ENCODE data around the gene ANLN. TPM values are rescaled to one million over a fixed set of nuclear protein-coding genes. Genes with fewer than 3 reads are reported as not detected.
"Not testable (repeated sequence)": the region's sequence is repeated elsewhere in the genome, so short reads cannot be mapped to it uniquely, and the experiment has no call there.

Gene ANLN
- total RNA-seq, 1 experiment from 2014 or later, result 27.5 TPM

GRCh38 chr7:36385646-36386045, 4.0 kb upstream of the ANLN start:
- H3K4me3 ChIP-seq (ENCODE audit: low read length); DNase-seq; H3K9me2 ChIP-seq (replicated peaks; ENCODE audit: insufficient read depth, low read length); H3K4me1 ChIP-seq (ENCODE audit: low read length); H2AFZ ChIP-seq (ENCODE audit: low read length); H3K79me2 ChIP-seq (ENCODE audit: low read length); H3K9me3 ChIP-seq (ENCODE audit: low read length); H3K4me2 ChIP-seq (ENCODE audit: low read depth, low read length, poor library complexity, severe bottlenecking); H3K27me3 ChIP-seq (ENCODE audit: low read length); H3K36me3 ChIP-seq (ENCODE audit: insufficient read depth, low read length); H3K27ac ChIP-seq (ENCODE audit: low read length); H4K20me1 ChIP-seq (ENCODE audit: insufficient read depth, low read depth, low read length); H3K9ac ChIP-seq (ENCODE audit: low read length): not testable (repeated sequence)

GRCh38 chr7:36387435-36388231, 2.0 kb upstream of the ANLN start:
- peaks cover 30% of the 10 kb centered on the region for H3K79me2 ChIP-seq (ENCODE audit: low read length)
- H3K9ac ChIP-seq (ENCODE audit: low read length), result no peak overlapping the region
- H3K9me3 ChIP-seq (ENCODE audit: low read length), result no peaks in the 10 kb centered on the region
- no peaks in the 10 kb centered on the region for H3K9me2 ChIP-seq (replicated peaks; ENCODE audit: insufficient read depth, low read length)
- no peak overlapping the region for H3K27ac ChIP-seq (ENCODE audit: low read length)
- no peaks in the 10 kb centered on the region for H3K27me3 ChIP-seq (ENCODE audit: low read length)
- no peak for DNase-seq
- H3K4me2 ChIP-seq (ENCODE audit: low read depth, low read length, poor library complexity, severe bottlenecking), result no peak overlapping the region
- H4K20me1 ChIP-seq (ENCODE audit: insufficient read depth, low read depth, low read length), result no peaks in the 10 kb centered on the region
- H2AFZ ChIP-seq (ENCODE audit: low read length), result no peak overlapping the region
- H3K36me3 ChIP-seq (ENCODE audit: insufficient read depth, low read length), result 0 out of 2 replicates have a peak, but pooled peaks cover 7% of the 10 kb centered on the region
- H3K4me3 ChIP-seq (ENCODE audit: low read length), result no peak overlapping the region
- peaks cover 17% of the 10 kb centered on the region for H3K4me1 ChIP-seq (ENCODE audit: low read length)

GRCh38 chr7:36388423-36388822, 1.2 kb upstream of the ANLN start:
- H3K9me2 ChIP-seq (replicated peaks; ENCODE audit: insufficient read depth, low read length), result no peaks in the 10 kb centered on the region
- peaks cover 3% of the 10 kb centered on the region; the same call in 1 of the 2 replicates for H3K9me3 ChIP-seq (ENCODE audit: low read length)
- H3K4me1 ChIP-seq (ENCODE audit: low read length), result peaks cover 17% of the 10 kb centered on the region
- H2AFZ ChIP-seq (ENCODE audit: low read length), result no peak overlapping the region; the same call in 1 of the 2 replicates
- no peak overlapping the region for H3K4me2 ChIP-seq (ENCODE audit: low read depth, low read length, poor library complexity, severe bottlenecking)
- peaks cover 9% of the 10 kb centered on the region for H3K36me3 ChIP-seq (ENCODE audit: insufficient read depth, low read length)
- no peak overlapping the region for H3K27ac ChIP-seq (ENCODE audit: low read length)
- no peak for DNase-seq
- H4K20me1 ChIP-seq (ENCODE audit: insufficient read depth, low read depth, low read length), result no peaks in the 10 kb centered on the region
- no peaks in the 10 kb centered on the region for H3K27me3 ChIP-seq (ENCODE audit: low read length)
- no peak overlapping the region for H3K4me3 ChIP-seq (ENCODE audit: low read length)
- H3K79me2 ChIP-seq (ENCODE audit: low read length), result peaks cover 37% of the 10 kb centered on the region
- no peak overlapping the region for H3K9ac ChIP-seq (ENCODE audit: low read length)

GRCh38 chr7:36390199-36391090, 783 bp downstream of the ANLN start:
- Histone ChIP-seq H4K20me1 (ENCODE audit: insufficient read depth, low read depth, low read length) (no peaks in the 10 kb centered on the region), H3K9me3 (ENCODE audit: low read length) (peaks cover 16% of the 10 kb centered on the region), H3K9me2 (replicated peaks; ENCODE audit: insufficient read depth, low read length) (no peaks in the 10 kb centered on the region), H3K27me3 (ENCODE audit: low read length) (no peaks in the 10 kb centered on the region), H3K4me1 (ENCODE audit: low read length) (peaks cover 17% of the 10 kb centered on the region), H2AFZ (ENCODE audit: low read length) (peak overlapping the region; percentile 63), H3K36me3 (ENCODE audit: insufficient read depth, low read length) (peaks cover 28% of the 10 kb centered on the region), H3K9ac (ENCODE audit: low read length) (peak overlapping the region; percentile 89), H3K79me2 (ENCODE audit: low read length) (peaks cover 57% of the 10 kb centered on the region), H3K27ac (ENCODE audit: low read length) (peak overlapping the region; percentile 75), H3K4me2 (ENCODE audit: low read depth, low read length, poor library complexity, severe bottlenecking) (peak overlapping the region; percentile 89), H3K4me3 (ENCODE audit: low read length) (peak overlapping the region; percentile 92)
- peak; percentile 71 for DNase-seq

- peak; percentile 46 for DNase-seq
- 0 out of 2 replicates have a peak overlapping the region, but pooled peaks have one; percentile 0 for H2AFZ ChIP-seq (ENCODE audit: low read length)
Observed at GRCh38 chr7:36391436-36392198, 2.0 kb downstream of the ANLN start.

GRCh38 chr7:36393826-36394225, 4.2 kb downstream of the ANLN start:
- H2AFZ ChIP-seq (ENCODE audit: low read length), result no peak overlapping the region
- no peaks in the 10 kb centered on the region for H4K20me1 ChIP-seq (ENCODE audit: insufficient read depth, low read depth, low read length)
- H3K9ac ChIP-seq (ENCODE audit: low read length), result no peak overlapping the region
- peaks cover 17% of the 10 kb centered on the region for H3K4me1 ChIP-seq (ENCODE audit: low read length)
- H3K9me2 ChIP-seq (replicated peaks; ENCODE audit: insufficient read depth, low read length), result no peaks in the 10 kb centered on the region
- H3K9me3 ChIP-seq (ENCODE audit: low read length), result peaks cover 22% of the 10 kb centered on the region
- H3K79me2 ChIP-seq (ENCODE audit: low read length), result peaks cover 88% of the 10 kb centered on the region
- no peak for DNase-seq
- no peak overlapping the region for H3K27ac ChIP-seq (ENCODE audit: low read length)
- H3K4me3 ChIP-seq (ENCODE audit: low read length), result no peak overlapping the region
- H3K27me3 ChIP-seq (ENCODE audit: low read length), result no peaks in the 10 kb centered on the region
- peaks cover 55% of the 10 kb centered on the region for H3K36me3 ChIP-seq (ENCODE audit: insufficient read depth, low read length)
- no peak overlapping the region for H3K4me2 ChIP-seq (ENCODE audit: low read depth, low read length, poor library complexity, severe bottlenecking)

More at GRCh38 chr7:36391436-36392198, 2.0 kb downstream of the ANLN start:
- H3K9me2 ChIP-seq (replicated peaks; ENCODE audit: insufficient read depth, low read length), result no peaks in the 10 kb centered on the region
- H3K9ac ChIP-seq (ENCODE audit: low read length), result peak overlapping the region; percentile 89
- H3K9me3 ChIP-seq (ENCODE audit: low read length), result peaks cover 22% of the 10 kb centered on the region
- no peaks in the 10 kb centered on the region for H4K20me1 ChIP-seq (ENCODE audit: insufficient read depth, low read depth, low read length)
- peak overlapping the region; percentile 92 for H3K4me3 ChIP-seq (ENCODE audit: low read length)
- peak overlapping the region; percentile 89 for H3K4me2 ChIP-seq (ENCODE audit: low read depth, low read length, poor library complexity, severe bottlenecking)
- peaks cover 69% of the 10 kb centered on the region for H3K79me2 ChIP-seq (ENCODE audit: low read length)
- H3K27me3 ChIP-seq (ENCODE audit: low read length), result no peaks in the 10 kb centered on the region
- peaks cover 17% of the 10 kb centered on the region for H3K4me1 ChIP-seq (ENCODE audit: low read length)
- peak overlapping the region; percentile 75 for H3K27ac ChIP-seq (ENCODE audit: low read length)
- peaks cover 40% of the 10 kb centered on the region for H3K36me3 ChIP-seq (ENCODE audit: insufficient read depth, low read length)

- Histone ChIP-seq H3K4me1 (ENCODE audit: low read length) (peaks cover 13% of the 10 kb centered on the region), H3K36me3 (ENCODE audit: insufficient read depth, low read length) (peaks cover 71% of the 10 kb centered on the region), H2AFZ (ENCODE audit: low read length) (no peak overlapping the region), H3K9me3 (ENCODE audit: low read length) (peaks cover 22% of the 10 kb centered on the region), H4K20me1 (ENCODE audit: insufficient read depth, low read depth, low read length) (no peaks in the 10 kb centered on the region), H3K79me2 (ENCODE audit: low read length) (peaks cover 95% of the 10 kb centered on the region), H3K4me3 (ENCODE audit: low read length) (no peak overlapping the region), H3K9ac (ENCODE audit: low read length) (no peak overlapping the region), H3K9me2 (replicated peaks; ENCODE audit: insufficient read depth, low read length) (no peaks in the 10 kb centered on the region), H3K27me3 (ENCODE audit: low read length) (no peaks in the 10 kb centered on the region), H3K27ac (ENCODE audit: low read length) (no peak overlapping the region), H3K4me2 (ENCODE audit: low read depth, low read length, poor library complexity, severe bottlenecking) (no peak overlapping the region)
- DNase-seq, result no peak
Observed at GRCh38 chr7:36395171-36395894, 5.7 kb downstream of the ANLN start.
